GM12878 (cell line): ENCODE data around the gene SLC26A11. TPM values are rescaled to one million over a fixed set of nuclear protein-coding genes. Genes with fewer than 3 reads are reported as not detected.

Experiments used
- ATAC-seq: fragments of 200-7000 bp; cut with Tn5 transposase; 3 replicates; pipeline ENCODE4 v1.9.1; 2020; ENCODE audit warnings: mild to moderate bottlenecking, moderate library complexity
- BruUV-seq: library from RNA; stranded (reverse); fragments of 400-500 nt; replicated peaks from 2 replicates; lab custom pipeline; 2021; lab: Mats Ljungman, UMichigan
- CTCF ChIA-PET: fragments of 300-600 bp; sonication (Branson Sonifier 250); formaldehyde crosslinking; extraction: SDS; loops from one replicate; lab custom pipeline; 2021; ENCODE audit warnings: inconsistent platforms; lab: Yijun Ruan, JAX
- POLR2A ChIA-PET: fragments of 350-600 bp; formaldehyde crosslinking; extraction: SDS; loops from one replicate; lab custom pipeline; 2021; ENCODE audit warnings: inconsistent platforms; lab: Charles Lee
- RAD21 ChIA-PET: fragments of 300-600 bp; sonication (Branson Sonifier 250); formaldehyde crosslinking; loops from one replicate; lab custom pipeline; 2023; ENCODE audit warnings: antibody characterized with exemption; ENCODE audit not compliant: unreplicated experiment; lab: Charles Lee
- SMC1A ChIA-PET: fragments of 300-600 bp; sonication (Branson Sonifier 250); formaldehyde crosslinking; loops from one replicate; lab custom pipeline; 2023; ENCODE audit not compliant: unreplicated experiment, uncharacterized antibody; lab: Charles Lee
- DNase-seq: peaks from one replicate; pipeline ENCODE4 v3.0.0-alpha.2; 2011; ENCODE audit warnings: low read depth, low spot score
- FAIRE-seq: peaks from 3 replicates; lab custom pipeline; 2011; peaks lifted over from hg19 to GRCh38; lab: Jason Lieb, UNC
- H2AFZ ChIP-seq: 2 replicates; pipeline ENCODE4 v1.6.0; 2011; ENCODE audit warnings: low read depth, low read length, control low read depth; ENCODE audit not compliant: control insufficient read depth
- H3K27ac ChIP-seq: 2 replicates; pipeline ENCODE4 v1.5.1; 2011; ENCODE audit warnings: control low read depth; ENCODE audit not compliant: control insufficient read depth, insufficient read depth
- H3K27me3 ChIP-seq, 2 experiments: replicated peaks in 1 of 2; 2 replicates each; pipeline versions ENCODE4 v1.6.0 to v1.6.1; 2011; ENCODE audit warnings: low read length in 1 of 2; ENCODE audit not compliant: control insufficient read depth in 2 of 2, insufficient read depth in 2 of 2
- H3K36me3 ChIP-seq, 2 experiments: 2 replicates each; pipeline ENCODE4 v1.5.1; 2011; ENCODE audit warnings: low read length in 1 of 2; ENCODE audit not compliant: control insufficient read depth in 2 of 2, insufficient read depth in 2 of 2
- H3K4me1 ChIP-seq: 2 replicates; pipeline ENCODE4 v1.6.1; 2011; ENCODE audit warnings: mild to moderate bottlenecking, low read length, moderate library complexity, mixed read lengths; ENCODE audit not compliant: control insufficient read depth, insufficient read depth
- H3K4me2 ChIP-seq: 2 replicates; pipeline ENCODE4 v1.6.0; 2011; ENCODE audit warnings: control low read depth; ENCODE audit not compliant: control insufficient read depth, insufficient read depth
- H3K4me3 ChIP-seq: fragments of 200-600 bp; sonication (generic); 2 replicates; pipeline ENCODE4 v1.5.1; 2016
- H3K79me2 ChIP-seq: 2 replicates; pipeline ENCODE4 v1.6.0; 2011; ENCODE audit warnings: low read length; ENCODE audit not compliant: control insufficient read depth, insufficient read depth
- H3K9ac ChIP-seq: 2 replicates; pipeline ENCODE4 v1.8.0; 2011; ENCODE audit warnings: low read length, control low read depth, mixed read lengths; ENCODE audit not compliant: control insufficient read depth, insufficient read depth
- H3K9me3 ChIP-seq: replicated peaks from 3 replicates; pipeline ENCODE4 v1.5.1; 2011; ENCODE audit warnings: mild to moderate bottlenecking, low read length; ENCODE audit not compliant: control insufficient read depth, insufficient read depth
- H4K20me1 ChIP-seq: 2 replicates; pipeline ENCODE4 v1.6.0; 2011; ENCODE audit not compliant: control insufficient read depth, insufficient read depth
- BHLHE40 ChIP-seq, 2 experiments: fragments of 450-650 bp in 1 of 2; IDR thresholded peaks; 2 replicates each; pipeline ENCODE4 v1.6.1; 2011 to 2017; ENCODE audit warnings: low read depth in 2 of 2, borderline replicate concordance in 1 of 2, improper control_type of control experiment in 1 of 2, low read length in 1 of 2, mild to moderate bottlenecking in 1 of 2
- CHD1 ChIP-seq: IDR thresholded peaks from 2 replicates; pipeline ENCODE4 v1.6.1; 2012; ENCODE audit warnings: low read depth, low read length, improper control_type of control experiment
- CHD4 ChIP-seq: fragments of 200-600 bp; sonication (generic); IDR thresholded peaks from 2 replicates; pipeline ENCODE4 v1.6.1; 2016; ENCODE audit warnings: mild to moderate bottlenecking
- DPF2 ChIP-seq: fragments of 450-650 bp; IDR thresholded peaks from 2 replicates; pipeline ENCODE4 v1.6.1; 2017; ENCODE audit warnings: mild to moderate bottlenecking
- JUNB ChIP-seq: IDR thresholded peaks from 2 replicates; pipeline ENCODE4 v1.6.1; 2016; ENCODE audit warnings: antibody characterized with exemption, mild to moderate bottlenecking
- KAT2A ChIP-seq: conservative IDR thresholded peaks from 2 replicates; pipeline ENCODE4 v1.6.1; 2011; ENCODE audit warnings: low read depth, low read length; ENCODE audit not compliant: control insufficient read depth
- LARP7 ChIP-seq: fragments of 450-650 bp; IDR thresholded peaks from 2 replicates; pipeline ENCODE4 v1.6.1; 2017; ENCODE audit warnings: mild to moderate bottlenecking
- NFYB ChIP-seq: IDR thresholded peaks from 2 replicates; pipeline ENCODE4 v1.6.1; 2011; ENCODE audit warnings: low read depth, mild to moderate bottlenecking, low read length, improper control_type of control experiment, moderate library complexity; ENCODE audit not compliant: insufficient read depth
- SREBF1 ChIP-seq: IDR thresholded peaks from 2 replicates; pipeline ENCODE4 v1.6.1; 2012; ENCODE audit warnings: mild to moderate bottlenecking, low read length
- ZNF24 ChIP-seq: fragments of 450-650 bp; IDR thresholded peaks from 2 replicates; pipeline ENCODE4 v1.6.1; 2017; ENCODE audit warnings: antibody characterized with exemption, mild to moderate bottlenecking
- ZZZ3 ChIP-seq: IDR thresholded peaks from 2 replicates; pipeline ENCODE4 v1.6.1; 2011; ENCODE audit warnings: low read depth; ENCODE audit not compliant: control insufficient read depth, insufficient read length
- WGBS: methylation state at CpG from one replicate; pipeline ENCODE4 v1.1.6; 2016; ENCODE audit warnings: low lambda C conversion rate; ENCODE audit not compliant: insufficient replicate concordance, insufficient coverage; ENCODE audit errors: missing lambda C conversion rate; 5-methylcytosine and 5-hydroxymethylcytosine counted together
- in situ Hi-C: fragments of 300-500 bp; cut with MboI; formaldehyde crosslinking; loops from 9 replicates; pipeline ENCODE4 v1.14.3; 2018; ENCODE audit warnings: mixed read lengths
- intact Hi-C: fragments of 100-400 bp; cut with micrococcal nuclease; formaldehyde crosslinking; loops from one replicate; pipeline ENCODE4 v1.14.2; 2022; ENCODE audit not compliant: unreplicated experiment
- polyA plus RNA-seq, 11 experiments: library from polyadenylated mRNA; depleted of rRNA in 4 of 11; unstranded in 6 of 11; stranded (reverse) in 5 of 11; fragments of >200 nt; fragmentation: Nextera tagmentation in 4 of 11; fragmentation: Illumina TruSeq in 1 of 11; extraction: Ambion mirVana in 4 of 11; extraction: Trizol in 1 of 11; gene quantifications; 1 replicate in 1 of 11; 2 replicates in 10 of 11; pipeline versions ENCODE4 v1.2.1 to v1.2.3, GENCODE V29; 2011 to 2016; ENCODE audit warnings: inconsistent platforms in 2 of 11, missing spikeins in 2 of 11, low read depth in 1 of 11
- total RNA-seq, 4 experiments: library from RNA; depleted of rRNA in 3 of 4; stranded (reverse); fragments of >200 nt in 3 of 4; fragmentation: Illumina TruSeq in 1 of 4; extraction: Trizol in 1 of 4; gene quantifications; 2 replicates each; pipeline versions ENCODE4 v1.2.1 to v1.2.3, GENCODE V29; 2013 to 2021
- TF ChIP-seq, protein P1 (sequence below): fragments of 450-650 bp; IDR thresholded peaks from 2 replicates; pipeline ENCODE4 v1.6.1; 2016; ENCODE audit warnings: mild to moderate bottlenecking
- TF ChIP-seq, protein P2 (sequence below): IDR thresholded peaks from 2 replicates; pipeline ENCODE4 v1.6.1; 2012; ENCODE audit warnings: low read depth, low read length, improper control_type of control experiment

SLC26A11 gene
- total and polyA plus RNA-seq, 10 of the 15 experiments (the other 5 are each of a cell fraction or from before 2014, with no cell fraction given): 0.05 to 4.1 (median 1.2) TPM; not detected in 1

DNA sequence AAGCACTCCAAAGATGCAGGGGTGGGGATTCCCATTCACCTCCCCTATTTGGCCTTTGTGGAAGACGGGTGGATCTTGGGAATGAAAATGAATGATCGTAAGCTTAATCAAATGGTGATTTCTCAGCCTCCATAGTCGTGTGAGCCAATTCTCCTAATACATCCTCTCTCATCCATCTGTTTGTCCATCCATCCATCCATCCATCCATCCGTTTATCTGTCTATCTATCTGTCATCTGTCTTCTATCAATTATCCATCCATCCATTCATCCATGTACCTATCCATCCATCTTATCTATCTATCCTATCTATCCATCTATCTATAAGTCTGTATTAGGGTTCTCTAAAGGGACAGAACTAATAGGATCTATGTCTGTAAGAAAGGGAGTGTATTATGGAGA is 48.2 kb downstream of the SLC26A11 start:
- H3K4me1 ChIP-seq: peaks cover 8% of the 10 kb centered on the region
- SMC1A ChIA-PET: no interaction called here

More for the DNA sequence above, 48.2 kb downstream of the SLC26A11 start:
- no peaks in the 10 kb centered on the region; the same call in 2 of the 3 replicates for H3K9me3 ChIP-seq
- H4K20me1 ChIP-seq: peaks cover 5% of the 10 kb centered on the region
- peaks cover 13 to 39% of the 10 kb centered on the region in 2 experiments; a peak in 3 of 4 replicates for H3K36me3 ChIP-seq
- BruUV-seq: no TSS peak
- ATAC-seq: no peak
- no peaks in the 10 kb centered on the region for H3K27me3 ChIP-seq
- peaks cover 55% of the 10 kb centered on the region for H3K79me2 ChIP-seq
- WGBS: 84% methylated on average over 4 of the region's 4 CpGs
- in situ Hi-C loops: no loop called here
- H3K4me2 ChIP-seq: no peak overlapping the region
- TF ChIP-seq CHD4 (no peak), ZZZ3 (no peak), NFYB (no peak), JUNB (no peak), CHD1 (no peak), KAT2A (no peak), DPF2 (no peak), BHLHE40 (IDR thresholded peaks at IDR 0.05; ENCODE audit: borderline replicate concordance in 1 of 2, low read depth in 2 of 2, low read length in 1 of 2) (no peak), SREBF1 (no peak), ZNF24 (no peak), LARP7 (no peak)
- TF ChIP-seq, protein P1, sequence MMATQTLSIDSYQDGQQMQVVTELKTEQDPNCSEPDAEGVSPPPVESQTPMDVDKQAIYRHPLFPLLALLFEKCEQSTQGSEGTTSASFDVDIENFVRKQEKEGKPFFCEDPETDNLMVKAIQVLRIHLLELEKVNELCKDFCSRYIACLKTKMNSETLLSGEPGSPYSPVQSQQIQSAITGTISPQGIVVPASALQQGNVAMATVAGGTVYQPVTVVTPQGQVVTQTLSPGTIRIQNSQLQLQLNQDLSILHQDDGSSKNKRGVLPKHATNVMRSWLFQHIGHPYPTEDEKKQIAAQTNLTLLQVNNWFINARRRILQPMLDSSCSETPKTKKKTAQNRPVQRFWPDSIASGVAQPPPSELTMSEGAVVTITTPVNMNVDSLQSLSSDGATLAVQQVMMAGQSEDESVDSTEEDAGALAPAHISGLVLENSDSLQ: no peak
- TF ChIP-seq, protein P2, sequence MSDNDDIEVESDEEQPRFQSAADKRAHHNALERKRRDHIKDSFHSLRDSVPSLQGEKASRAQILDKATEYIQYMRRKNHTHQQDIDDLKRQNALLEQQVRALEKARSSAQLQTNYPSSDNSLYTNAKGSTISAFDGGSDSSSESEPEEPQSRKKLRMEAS: no peak
- no peak overlapping the region for H3K9ac ChIP-seq
- no peak overlapping the region for H2AFZ ChIP-seq
- H3K4me3 ChIP-seq: no peak overlapping the region
- intact Hi-C loops: no loop called here
- FAIRE-seq: no peak
- ChIA-PET POLR2A (no interaction called here), RAD21 (no interaction called here), CTCF (interaction anchor here (0.6 kb wide), 1 partner anchor 14 kb away, joined by 3 read pairs; no protein-coding TSS in a partner anchor)
- no peak for DNase-seq
- no peak overlapping the region for H3K27ac ChIP-seq
